GM12878 (cell line): ENCODE data around the gene CALHM3.

ENCODE experiments used
- CREB1 ChIP-seq: IDR thresholded peaks from 2 replicates; pipeline ENCODE4 v1.6.1; 2012; ENCODE audit warnings: low read depth, mild to moderate bottlenecking, inconsistent platforms
- ESRRA ChIP-seq: IDR thresholded peaks from 2 replicates; pipeline ENCODE4 v1.6.1; 2012; ENCODE audit warnings: mild to moderate bottlenecking, low read length, improper control_type of control experiment
- JUNB ChIP-seq: IDR thresholded peaks from 2 replicates; pipeline ENCODE4 v1.6.1; 2016; ENCODE audit warnings: antibody characterized with exemption, mild to moderate bottlenecking
- NFYA ChIP-seq: IDR thresholded peaks from 2 replicates; pipeline ENCODE4 v1.6.1; 2011; ENCODE audit warnings: low read depth, mild to moderate bottlenecking, low read length, improper control_type of control experiment, borderline replicate concordance
- POLR2A ChIP-seq: IDR thresholded peaks from 2 replicates; pipeline ENCODE4 v1.6.1; 2011; ENCODE audit warnings: low read depth, mild to moderate bottlenecking, low read length
- SUZ12 ChIP-seq: fragments of 200-600 bp; sonication (generic); IDR thresholded peaks from one replicate; pipeline ENCODE4 v1.6.1; 2018; ENCODE audit warnings: antibody characterized with exemption, mild to moderate bottlenecking; ENCODE audit not compliant: unreplicated experiment
- TAF1 ChIP-seq: IDR thresholded peaks from 2 replicates; pipeline ENCODE4 v1.6.1; 2011; ENCODE audit warnings: mild to moderate bottlenecking, low read depth, low read length, borderline replicate concordance
- ZNF274 ChIP-seq: IDR thresholded peaks from one replicate; pipeline ENCODE4 v1.8.0; 2011; ENCODE audit not compliant: insufficient read length, insufficient read depth
- TF ChIP-seq, protein P1 (sequence below): IDR thresholded peaks from 2 replicates; pipeline ENCODE4 v1.6.1; 2012; ENCODE audit warnings: low read depth, low read length, improper control_type of control experiment
- TF ChIP-seq, protein P2 (sequence below): IDR thresholded peaks from 2 replicates; pipeline ENCODE4 v1.6.1; 2011; ENCODE audit warnings: borderline replicate concordance, low read depth, mild to moderate bottlenecking, moderate library complexity, low read length; ENCODE audit not compliant: insufficient read depth, poor library complexity, severe bottlenecking
- TF ChIP-seq, protein P3 (sequence below), 3 experiments: IDR thresholded peaks in 2 of 3; conservative IDR thresholded peaks in 1 of 3; 2 replicates each; pipeline ENCODE4 v1.5.1; 2011; ENCODE audit warnings: low read depth in 3 of 3, low read length in 3 of 3, mild to moderate bottlenecking in 3 of 3, control low read depth in 2 of 3, moderate library complexity in 2 of 3, inconsistent platforms in 1 of 3, mixed read lengths in 1 of 3; ENCODE audit not compliant: control insufficient read depth in 2 of 3, insufficient read depth in 1 of 3; ENCODE audit errors: extremely low read depth in 1 of 3
- TF ChIP-seq, protein P4 (sequence below): IDR thresholded peaks from 2 replicates; pipeline ENCODE4 v1.6.1; 2012; ENCODE audit warnings: improper control_type of control experiment, low read depth, low read length; ENCODE audit not compliant: insufficient replicate concordance
- TF ChIP-seq, protein P5 (sequence below): fragments of 450-650 bp; IDR thresholded peaks from 2 replicates; pipeline ENCODE4 v1.6.1; 2016; ENCODE audit warnings: mild to moderate bottlenecking, moderate library complexity, borderline replicate concordance

DNA sequence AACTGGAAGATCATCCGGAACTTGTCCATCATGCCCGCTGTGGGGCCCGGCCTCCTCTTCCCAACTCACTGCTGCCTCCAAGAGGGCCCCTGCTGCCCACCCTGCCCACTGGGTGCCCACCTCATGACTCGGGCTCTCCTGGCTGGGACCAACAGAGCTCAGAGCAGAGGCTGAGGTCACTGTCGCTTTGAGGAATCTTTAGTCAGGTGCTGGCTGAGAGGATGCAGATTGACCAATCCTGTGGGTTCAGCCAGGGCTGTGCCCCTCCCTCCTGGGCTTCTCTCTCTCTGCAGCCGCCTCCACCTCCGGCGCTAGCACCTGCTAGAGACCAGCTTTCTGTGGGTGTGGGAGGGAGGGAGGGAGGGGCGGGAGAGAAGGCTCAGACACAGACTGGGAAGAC is 20.3 kb downstream of the CALHM3 start, which contains the start of gene CALHM1:
- no peak for TF ChIP-seq SUZ12
- no peak for TF ChIP-seq ESRRA
- no peak for TF ChIP-seq JUNB
- no peak for TF ChIP-seq CREB1
- TF ChIP-seq, protein P1, sequence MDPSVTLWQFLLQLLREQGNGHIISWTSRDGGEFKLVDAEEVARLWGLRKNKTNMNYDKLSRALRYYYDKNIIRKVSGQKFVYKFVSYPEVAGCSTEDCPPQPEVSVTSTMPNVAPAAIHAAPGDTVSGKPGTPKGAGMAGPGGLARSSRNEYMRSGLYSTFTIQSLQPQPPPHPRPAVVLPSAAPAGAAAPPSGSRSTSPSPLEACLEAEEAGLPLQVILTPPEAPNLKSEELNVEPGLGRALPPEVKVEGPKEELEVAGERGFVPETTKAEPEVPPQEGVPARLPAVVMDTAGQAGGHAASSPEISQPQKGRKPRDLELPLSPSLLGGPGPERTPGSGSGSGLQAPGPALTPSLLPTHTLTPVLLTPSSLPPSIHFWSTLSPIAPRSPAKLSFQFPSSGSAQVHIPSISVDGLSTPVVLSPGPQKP, result no peak
- TF ChIP-seq, protein P2, sequence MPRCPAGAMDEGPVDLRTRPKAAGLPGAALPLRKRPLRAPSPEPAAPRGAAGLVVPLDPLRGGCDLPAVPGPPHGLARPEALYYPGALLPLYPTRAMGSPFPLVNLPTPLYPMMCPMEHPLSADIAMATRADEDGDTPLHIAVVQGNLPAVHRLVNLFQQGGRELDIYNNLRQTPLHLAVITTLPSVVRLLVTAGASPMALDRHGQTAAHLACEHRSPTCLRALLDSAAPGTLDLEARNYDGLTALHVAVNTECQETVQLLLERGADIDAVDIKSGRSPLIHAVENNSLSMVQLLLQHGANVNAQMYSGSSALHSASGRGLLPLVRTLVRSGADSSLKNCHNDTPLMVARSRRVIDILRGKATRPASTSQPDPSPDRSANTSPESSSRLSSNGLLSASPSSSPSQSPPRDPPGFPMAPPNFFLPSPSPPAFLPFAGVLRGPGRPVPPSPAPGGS, result no peak
- TF ChIP-seq, protein P3, sequence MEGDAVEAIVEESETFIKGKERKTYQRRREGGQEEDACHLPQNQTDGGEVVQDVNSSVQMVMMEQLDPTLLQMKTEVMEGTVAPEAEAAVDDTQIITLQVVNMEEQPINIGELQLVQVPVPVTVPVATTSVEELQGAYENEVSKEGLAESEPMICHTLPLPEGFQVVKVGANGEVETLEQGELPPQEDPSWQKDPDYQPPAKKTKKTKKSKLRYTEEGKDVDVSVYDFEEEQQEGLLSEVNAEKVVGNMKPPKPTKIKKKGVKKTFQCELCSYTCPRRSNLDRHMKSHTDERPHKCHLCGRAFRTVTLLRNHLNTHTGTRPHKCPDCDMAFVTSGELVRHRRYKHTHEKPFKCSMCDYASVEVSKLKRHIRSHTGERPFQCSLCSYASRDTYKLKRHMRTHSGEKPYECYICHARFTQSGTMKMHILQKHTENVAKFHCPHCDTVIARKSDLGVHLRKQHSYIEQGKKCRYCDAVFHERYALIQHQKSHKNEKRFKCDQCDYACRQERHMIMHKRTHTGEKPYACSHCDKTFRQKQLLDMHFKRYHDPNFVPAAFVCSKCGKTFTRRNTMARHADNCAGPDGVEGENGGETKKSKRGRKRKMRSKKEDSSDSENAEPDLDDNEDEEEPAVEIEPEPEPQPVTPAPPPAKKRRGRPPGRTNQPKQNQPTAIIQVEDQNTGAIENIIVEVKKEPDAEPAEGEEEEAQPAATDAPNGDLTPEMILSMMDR (IDR thresholded peaks at IDR 0.05 in 2 of 3, conservative IDR thresholded peaks at IDR 0.05 in 1 of 3; ENCODE audit: control insufficient read depth in 2 of 3, extremely low read depth in 1 of 3, insufficient read depth in 1 of 3, low read depth in 3 of 3, low read length in 3 of 3), result no peak
- TF ChIP-seq POLR2A, result no peak
- no peak for TF ChIP-seq TAF1
- no peak for TF ChIP-seq ZNF274
- TF ChIP-seq, protein P4, sequence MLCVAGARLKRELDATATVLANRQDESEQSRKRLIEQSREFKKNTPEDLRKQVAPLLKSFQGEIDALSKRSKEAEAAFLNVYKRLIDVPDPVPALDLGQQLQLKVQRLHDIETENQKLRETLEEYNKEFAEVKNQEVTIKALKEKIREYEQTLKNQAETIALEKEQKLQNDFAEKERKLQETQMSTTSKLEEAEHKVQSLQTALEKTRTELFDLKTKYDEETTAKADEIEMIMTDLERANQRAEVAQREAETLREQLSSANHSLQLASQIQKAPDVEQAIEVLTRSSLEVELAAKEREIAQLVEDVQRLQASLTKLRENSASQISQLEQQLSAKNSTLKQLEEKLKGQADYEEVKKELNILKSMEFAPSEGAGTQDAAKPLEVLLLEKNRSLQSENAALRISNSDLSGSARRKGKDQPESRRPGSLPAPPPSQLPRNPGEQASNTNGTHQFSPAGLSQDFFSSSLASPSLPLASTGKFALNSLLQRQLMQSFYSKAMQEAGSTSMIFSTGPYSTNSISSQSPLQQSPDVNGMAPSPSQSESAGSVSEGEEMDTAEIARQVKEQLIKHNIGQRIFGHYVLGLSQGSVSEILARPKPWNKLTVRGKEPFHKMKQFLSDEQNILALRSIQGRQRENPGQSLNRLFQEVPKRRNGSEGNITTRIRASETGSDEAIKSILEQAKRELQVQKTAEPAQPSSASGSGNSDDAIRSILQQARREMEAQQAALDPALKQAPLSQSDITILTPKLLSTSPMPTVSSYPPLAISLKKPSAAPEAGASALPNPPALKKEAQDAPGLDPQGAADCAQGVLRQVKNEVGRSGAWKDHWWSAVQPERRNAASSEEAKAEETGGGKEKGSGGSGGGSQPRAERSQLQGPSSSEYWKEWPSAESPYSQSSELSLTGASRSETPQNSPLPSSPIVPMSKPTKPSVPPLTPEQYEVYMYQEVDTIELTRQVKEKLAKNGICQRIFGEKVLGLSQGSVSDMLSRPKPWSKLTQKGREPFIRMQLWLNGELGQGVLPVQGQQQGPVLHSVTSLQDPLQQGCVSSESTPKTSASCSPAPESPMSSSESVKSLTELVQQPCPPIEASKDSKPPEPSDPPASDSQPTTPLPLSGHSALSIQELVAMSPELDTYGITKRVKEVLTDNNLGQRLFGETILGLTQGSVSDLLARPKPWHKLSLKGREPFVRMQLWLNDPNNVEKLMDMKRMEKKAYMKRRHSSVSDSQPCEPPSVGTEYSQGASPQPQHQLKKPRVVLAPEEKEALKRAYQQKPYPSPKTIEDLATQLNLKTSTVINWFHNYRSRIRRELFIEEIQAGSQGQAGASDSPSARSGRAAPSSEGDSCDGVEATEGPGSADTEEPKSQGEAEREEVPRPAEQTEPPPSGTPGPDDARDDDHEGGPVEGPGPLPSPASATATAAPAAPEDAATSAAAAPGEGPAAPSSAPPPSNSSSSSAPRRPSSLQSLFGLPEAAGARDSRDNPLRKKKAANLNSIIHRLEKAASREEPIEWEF, result no peak
- no peak for TF ChIP-seq NFYA
- TF ChIP-seq, protein P5, sequence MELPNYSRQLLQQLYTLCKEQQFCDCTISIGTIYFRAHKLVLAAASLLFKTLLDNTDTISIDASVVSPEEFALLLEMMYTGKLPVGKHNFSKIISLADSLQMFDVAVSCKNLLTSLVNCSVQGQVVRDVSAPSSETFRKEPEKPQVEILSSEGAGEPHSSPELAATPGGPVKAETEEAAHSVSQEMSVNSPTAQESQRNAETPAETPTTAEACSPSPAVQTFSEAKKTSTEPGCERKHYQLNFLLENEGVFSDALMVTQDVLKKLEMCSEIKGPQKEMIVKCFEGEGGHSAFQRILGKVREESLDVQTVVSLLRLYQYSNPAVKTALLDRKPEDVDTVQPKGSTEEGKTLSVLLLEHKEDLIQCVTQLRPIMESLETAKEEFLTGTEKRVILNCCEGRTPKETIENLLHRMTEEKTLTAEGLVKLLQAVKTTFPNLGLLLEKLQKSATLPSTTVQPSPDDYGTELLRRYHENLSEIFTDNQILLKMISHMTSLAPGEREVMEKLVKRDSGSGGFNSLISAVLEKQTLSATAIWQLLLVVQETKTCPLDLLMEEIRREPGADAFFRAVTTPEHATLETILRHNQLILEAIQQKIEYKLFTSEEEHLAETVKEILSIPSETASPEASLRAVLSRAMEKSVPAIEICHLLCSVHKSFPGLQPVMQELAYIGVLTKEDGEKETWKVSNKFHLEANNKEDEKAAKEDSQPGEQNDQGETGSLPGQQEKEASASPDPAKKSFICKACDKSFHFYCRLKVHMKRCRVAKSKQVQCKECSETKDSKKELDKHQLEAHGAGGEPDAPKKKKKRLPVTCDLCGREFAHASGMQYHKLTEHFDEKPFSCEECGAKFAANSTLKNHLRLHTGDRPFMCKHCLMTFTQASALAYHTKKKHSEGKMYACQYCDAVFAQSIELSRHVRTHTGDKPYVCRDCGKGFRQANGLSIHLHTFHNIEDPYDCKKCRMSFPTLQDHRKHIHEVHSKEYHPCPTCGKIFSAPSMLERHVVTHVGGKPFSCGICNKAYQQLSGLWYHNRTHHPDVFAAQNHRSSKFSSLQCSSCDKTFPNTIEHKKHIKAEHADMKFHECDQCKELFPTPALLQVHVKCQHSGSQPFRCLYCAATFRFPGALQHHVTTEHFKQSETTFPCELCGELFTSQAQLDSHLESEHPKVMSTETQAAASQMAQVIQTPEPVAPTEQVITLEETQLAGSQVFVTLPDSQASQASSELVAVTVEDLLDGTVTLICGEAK, result no peak
